Activated naive CD4-positive, alpha-beta T cell treated with anti-CD3 and anti-CD28 coated beads for 36 hours (primary cell): Measurements from ENCODE around the gene FLOT1. TPM values are rescaled to one million over a fixed set of nuclear protein-coding genes. Genes with fewer than 3 reads are reported as not detected.
A peak's percentile ranks its signal among the peaks of the same experiment; 100 is the strongest.
"Not testable (repeated sequence)": the region's sequence is repeated elsewhere in the genome, so short reads cannot be mapped to it uniquely, and the experiment has no call there.

Source experiments
- CTCF ChIA-PET: fragments of 350-600 bp; sonication (Branson Sonifier 250); formaldehyde crosslinking; loops from one replicate; lab custom pipeline; 2021; ENCODE audit warnings: antibody characterized with exemption; lab: Charles Lee
- DNase-seq: peaks from one replicate; pipeline ENCODE4 v3.0.0-alpha.2; 2020
- H3K27ac Mint-ChIP-seq: one replicate; pipeline ENCODE4 v1.8.0; 2021; ENCODE audit warnings: mild to moderate bottlenecking, mixed read lengths
- H3K27me3 Mint-ChIP-seq: one replicate; pipeline ENCODE4 v1.8.0; 2021; ENCODE audit warnings: low read depth, mixed read lengths
- H3K36me3 Mint-ChIP-seq: one replicate; pipeline ENCODE4 v1.8.0; 2021; ENCODE audit warnings: low read depth, mixed read lengths
- H3K4me1 Mint-ChIP-seq: one replicate; pipeline ENCODE4 v1.8.0; 2021; ENCODE audit warnings: low read depth, mixed read lengths
- H3K4me3 Mint-ChIP-seq: one replicate; pipeline ENCODE4 v1.8.0; 2021; ENCODE audit warnings: mild to moderate bottlenecking, moderate library complexity, mixed read lengths
- H3K9me3 Mint-ChIP-seq: one replicate; pipeline ENCODE4 v1.8.0; 2021; ENCODE audit warnings: mixed read lengths
- intact Hi-C: fragments of 100-400 bp; cut with micrococcal nuclease; formaldehyde crosslinking; loops from one replicate; pipeline ENCODE4 v1.15.1; 2023
- total RNA-seq, 2 experiments: library from RNA; stranded (reverse); gene quantifications; one replicate each; pipeline ENCODE4 v1.2.3, GENCODE V29; 2021

The FLOT1 gene
- total RNA-seq, 2 experiments from 2014 or later = 162 to 173 TPM

DNA sequence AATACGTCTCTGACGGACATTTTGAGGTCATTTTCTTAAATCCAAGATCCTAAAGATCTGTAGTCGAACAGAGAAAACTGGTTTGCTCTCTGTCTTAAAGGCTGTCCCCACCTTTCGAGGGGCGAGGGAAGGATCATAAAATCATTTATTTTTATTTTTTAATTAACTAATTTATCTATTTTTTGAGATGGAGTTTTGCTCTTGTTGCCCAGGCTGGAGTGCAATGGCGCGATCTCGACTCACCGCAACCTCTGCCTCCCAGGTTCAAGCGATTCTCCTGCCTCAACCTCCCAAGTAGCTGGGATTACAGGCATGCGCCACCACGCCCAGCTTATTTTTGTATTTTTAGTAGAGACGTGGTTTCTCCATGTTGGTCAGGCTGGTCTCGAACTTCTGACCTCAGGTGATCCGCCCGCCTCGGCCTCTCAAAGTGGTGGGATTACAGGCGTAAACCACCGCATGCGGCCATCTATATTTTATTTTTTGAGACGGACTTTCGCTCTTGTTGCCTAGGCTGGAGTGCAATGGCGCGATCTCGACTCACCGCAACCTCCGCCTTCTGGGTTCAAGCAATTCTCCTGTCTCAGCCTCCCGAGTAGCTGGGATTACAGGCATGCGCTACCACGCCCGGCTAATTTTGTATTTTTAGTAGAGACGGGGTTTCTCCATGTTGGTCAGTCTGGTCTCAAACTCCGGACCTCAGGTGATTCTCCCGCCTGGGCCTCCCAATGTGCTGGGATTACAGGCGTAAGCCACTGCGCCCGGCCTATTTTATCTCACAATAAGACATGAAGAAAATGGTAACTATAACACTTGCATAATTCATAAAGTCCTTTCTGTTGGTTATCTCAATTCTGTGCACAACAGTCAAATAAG is 24.4 kb downstream of the FLOT1 start:
- Mint-ChIP-seq H3K4me1 (peaks cover 44% of the 10 kb centered on the region), H3K4me3 (peak overlapping the region; percentile 98), H3K27ac (peak overlapping the region; percentile 97), H3K36me3 (peaks cover 64% of the 10 kb centered on the region)
- not testable (repeated sequence) for H3K9me3 Mint-ChIP-seq, DNase-seq, H3K27me3 Mint-ChIP-seq
- intact Hi-C loops = loop anchor here (1.0 to 5.0 kb wide), 7 partner anchors 36 to 484 kb away; partner anchors contain the start of genes GNL1, GTF2H4, HLA-E and MRPS18B
- CTCF ChIA-PET = interaction anchor here (1.2 to 2.9 kb wide), 4 partner anchors 12 to 39 kb away, joined by 4 to 13 read pairs (median 6); no protein-coding TSS in a partner anchor

DNA sequence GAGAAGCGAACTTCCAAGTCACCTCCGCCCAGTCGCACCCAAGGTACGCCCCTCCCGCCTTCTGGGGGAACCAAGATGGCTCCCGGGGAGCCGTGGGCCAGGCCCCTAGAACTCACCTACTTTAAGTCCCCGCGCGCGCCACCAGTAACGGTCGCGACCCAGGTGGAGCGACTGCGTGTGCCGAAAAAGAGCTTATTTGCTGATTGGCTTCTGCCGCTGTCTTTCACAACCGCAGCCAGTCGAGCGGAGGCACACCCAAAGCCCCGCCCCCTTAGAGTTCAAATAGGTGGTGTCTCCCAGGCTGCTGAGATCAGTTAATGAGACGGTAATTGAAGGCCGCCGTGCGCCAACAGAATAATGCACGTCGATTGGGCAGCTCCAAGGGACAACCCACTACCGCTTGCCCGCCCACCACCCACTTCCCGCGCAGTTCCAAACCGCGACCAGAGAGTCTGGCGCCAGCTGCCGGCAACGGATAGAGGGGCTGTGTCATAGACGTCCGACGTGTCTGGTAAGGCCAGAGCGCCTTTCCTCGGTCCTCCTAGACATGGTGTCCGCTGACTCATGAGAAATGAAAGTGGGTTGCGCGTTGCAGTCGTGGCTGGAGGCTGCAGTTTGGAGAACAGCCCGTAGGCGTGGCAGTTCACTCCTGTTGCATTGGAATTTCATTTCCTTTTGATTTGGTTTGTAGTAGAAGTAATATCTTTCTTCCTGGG is 25.2 kb downstream of the FLOT1 start, which contains the start of gene MDC1:
Gene MDC1 (minus strand): TSS at position 153 of the 716 bp plus-strand sequence. CDS start 2,106 bp downstream, outside the sequence.
- CTCF ChIA-PET = interaction anchor here (1.2 to 2.9 kb wide), 2 partner anchors 36 to 38 kb away, joined by 7 to 13 read pairs; no protein-coding TSS in a partner anchor
- H3K27me3 Mint-ChIP-seq = no peaks in the 10 kb centered on the region
- peaks cover 64% of the 10 kb centered on the region for H3K36me3 Mint-ChIP-seq
- H3K27ac Mint-ChIP-seq = peak within 1 kb of the TSS; percentile 99
- H3K4me1 Mint-ChIP-seq = peaks cover 45% of the 10 kb centered on the region
- intact Hi-C loops = loop anchor here (1.0 to 5.0 kb wide), 7 partner anchors 35 to 485 kb away; partner anchors contain the start of genes GNL1, GTF2H4, HLA-E and MRPS18B
- DNase-seq = peak; percentile 100
- H3K4me3 Mint-ChIP-seq = peak within 1 kb of the TSS; percentile 98
- H3K9me3 Mint-ChIP-seq = no peaks in the 10 kb centered on the region

DNA sequence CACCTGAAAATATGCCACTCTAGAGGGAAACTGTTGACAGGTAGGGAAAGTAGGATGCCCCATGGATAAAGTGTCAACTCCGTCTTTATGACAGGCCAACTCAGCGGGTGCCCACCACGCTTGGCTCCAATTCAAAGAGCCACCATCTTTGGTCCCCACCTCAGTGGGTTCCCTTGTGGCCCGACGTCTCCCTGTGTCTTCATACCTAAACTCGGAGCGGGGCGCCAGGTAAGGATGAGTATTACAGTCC is 25.7 kb downstream of the FLOT1 start:
- no peak for DNase-seq
- Mint-ChIP-seq H3K4me3 (peak overlapping the region; percentile 98), H3K36me3 (peaks cover 64% of the 10 kb centered on the region), H3K4me1 (peaks cover 49% of the 10 kb centered on the region), H3K27ac (peak overlapping the region; percentile 99), H3K9me3 (no peaks in the 10 kb centered on the region), H3K27me3 (no peaks in the 10 kb centered on the region)
- intact Hi-C loops = loop anchor here (1.0 to 5.0 kb wide), 7 partner anchors 35 to 485 kb away; partner anchors contain the start of genes GNL1, GTF2H4, HLA-E and MRPS18B
- CTCF ChIA-PET = interaction anchor here (1.2 to 2.9 kb wide), 2 partner anchors 35 to 38 kb away, joined by 7 to 13 read pairs; no protein-coding TSS in a partner anchor

DNA sequence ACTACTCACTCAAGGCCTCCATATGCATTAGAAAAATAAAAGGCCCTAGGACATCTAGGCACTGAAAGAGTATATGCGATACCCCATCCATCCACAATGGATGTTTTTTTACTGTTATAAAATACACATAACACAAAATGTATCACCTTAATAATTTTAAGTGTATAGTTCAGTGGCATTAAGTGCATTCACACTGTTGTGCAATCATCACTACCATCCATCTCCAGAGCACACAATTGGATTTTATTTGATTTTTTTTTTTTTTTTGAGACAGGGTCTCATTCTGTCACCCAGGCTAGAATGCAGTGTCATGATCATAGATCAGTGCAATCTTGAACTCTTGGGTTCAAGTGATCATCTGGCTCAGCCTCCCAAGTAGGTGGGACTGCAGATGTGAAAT is 28.2 kb downstream of the FLOT1 start:
- Mint-ChIP-seq H3K36me3 (peaks cover 66% of the 10 kb centered on the region), H3K27ac (no peak overlapping the region), H3K9me3 (no peaks in the 10 kb centered on the region), H3K27me3 (no peaks in the 10 kb centered on the region), H3K4me3 (no peak overlapping the region), H3K4me1 (peaks cover 47% of the 10 kb centered on the region)
- CTCF ChIA-PET = interaction anchor here (0.6 kb wide), 1 partner anchor 260 kb away, joined by 4 read pairs; no protein-coding TSS in a partner anchor
- no peak for DNase-seq
- intact Hi-C loops = no loop called here

GRCh38 chr6:30712441-30712945 is 30.0 kb downstream of the FLOT1 start:
- peaks cover 72% of the 10 kb centered on the region for H3K36me3 Mint-ChIP-seq
- H3K9me3 Mint-ChIP-seq = no peaks in the 10 kb centered on the region
- no peak for DNase-seq
- H3K27ac Mint-ChIP-seq = no peak overlapping the region
- no peak overlapping the region for H3K4me3 Mint-ChIP-seq
- no peaks in the 10 kb centered on the region for H3K27me3 Mint-ChIP-seq
- intact Hi-C loops = no loop called here
- CTCF ChIA-PET = interaction anchor here (1.3 to 3.0 kb wide), 2 partner anchors 18 to 34 kb away, joined by 3 to 10 read pairs; no protein-coding TSS in a partner anchor
- peaks cover 35% of the 10 kb centered on the region for H3K4me1 Mint-ChIP-seq

DNA sequence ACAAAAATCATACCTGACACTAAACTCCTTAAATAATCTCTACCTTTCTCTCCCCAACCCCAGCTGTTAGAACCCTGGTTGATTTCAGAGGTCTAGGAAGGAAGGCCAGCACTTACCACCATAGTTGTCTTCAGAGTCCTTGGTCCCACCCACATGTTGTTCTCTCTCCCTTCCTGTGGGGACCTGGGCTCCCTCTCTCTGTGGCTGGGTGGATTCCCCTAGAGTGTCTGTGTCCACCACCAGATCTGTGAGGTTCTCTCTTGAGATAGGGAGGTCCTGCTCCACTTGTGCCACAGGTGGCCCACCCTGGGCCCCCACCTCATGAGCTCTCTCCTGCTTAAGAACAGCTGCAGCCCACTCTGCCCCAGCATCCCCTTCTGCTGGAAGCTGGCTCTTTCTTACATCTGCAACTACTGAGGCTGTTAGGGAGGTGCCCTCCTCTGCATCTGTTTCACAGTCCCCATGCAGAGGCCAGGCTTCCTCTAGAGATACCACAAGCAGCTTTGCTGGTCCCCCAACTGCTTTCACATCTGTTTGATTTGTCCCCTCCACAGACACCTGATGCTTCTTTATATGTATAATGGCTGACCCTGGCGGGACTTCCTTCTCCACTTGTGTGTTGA is 30.6 kb downstream of the FLOT1 start:
- CTCF ChIA-PET = interaction anchor here (0.8 to 3.0 kb wide), 4 partner anchors 19 to 98 kb away, joined by 3 to 10 read pairs (median 4); no protein-coding TSS in a partner anchor
- DNase-seq = no peak
- Mint-ChIP-seq H3K4me1 (peaks cover 35% of the 10 kb centered on the region), H3K36me3 (peaks cover 71% of the 10 kb centered on the region), H3K27ac (peak overlapping the region; percentile 33), H3K27me3 (no peaks in the 10 kb centered on the region), H3K4me3 (no peak overlapping the region), H3K9me3 (no peaks in the 10 kb centered on the region)
- intact Hi-C loops = no loop called here

GRCh38 chr6:30709101-30709868 is 33.2 kb downstream of the FLOT1 start:
- Mint-ChIP-seq H3K4me3 (no peak overlapping the region), H3K36me3 (peaks cover 65% of the 10 kb centered on the region), H3K9me3 (no peaks in the 10 kb centered on the region), H3K4me1 (peaks cover 14% of the 10 kb centered on the region), H3K27me3 (no peaks in the 10 kb centered on the region), H3K27ac (no peak overlapping the region)
- no peak for DNase-seq
- CTCF ChIA-PET = no interaction called here
- intact Hi-C loops = no loop called here

DNA sequence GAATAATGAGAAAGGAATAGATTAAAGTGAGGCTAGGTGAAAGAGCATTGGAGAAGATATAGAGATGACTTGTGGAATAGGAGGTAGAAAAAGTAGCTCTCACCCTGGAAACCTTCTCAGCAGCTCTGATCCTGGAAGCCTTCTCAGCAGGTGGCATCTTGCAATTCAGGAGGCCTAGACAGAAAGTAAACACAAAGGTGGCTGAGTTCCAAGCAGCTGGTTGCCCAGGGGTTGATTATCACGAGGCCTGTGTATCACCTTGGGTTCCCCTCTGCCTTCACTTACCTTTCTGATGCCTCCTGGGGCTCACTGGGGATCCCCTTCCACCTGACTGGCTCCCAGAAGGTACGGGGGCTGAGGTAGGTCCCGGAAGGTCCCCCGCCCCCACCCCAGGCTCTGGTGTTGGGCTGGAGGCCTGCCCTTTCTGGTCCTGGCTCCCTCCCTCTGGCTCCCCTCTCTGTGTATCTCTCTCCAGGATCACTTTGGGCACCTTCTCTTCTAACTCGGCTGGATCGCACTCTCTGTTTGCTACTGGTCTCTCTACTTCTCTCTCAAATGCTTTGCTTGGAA is 35.1 kb downstream of the FLOT1 start:
- no peak overlapping the region for H3K4me3 Mint-ChIP-seq
- DNase-seq = no peak
- H3K27me3 Mint-ChIP-seq = no peaks in the 10 kb centered on the region
- CTCF ChIA-PET = no interaction called here
- intact Hi-C loops = no loop called here
- peaks cover 7% of the 10 kb centered on the region for H3K4me1 Mint-ChIP-seq
- H3K36me3 Mint-ChIP-seq = peaks cover 63% of the 10 kb centered on the region
- no peak overlapping the region for H3K27ac Mint-ChIP-seq
- H3K9me3 Mint-ChIP-seq = no peaks in the 10 kb centered on the region

- intact Hi-C loops = no loop called here
- Mint-ChIP-seq H3K36me3 (peaks cover 51% of the 10 kb centered on the region), H3K27me3 (no peaks in the 10 kb centered on the region), H3K4me1 (no peaks in the 10 kb centered on the region), H3K9me3 (no peaks in the 10 kb centered on the region), H3K27ac (no peak overlapping the region), H3K4me3 (no peak overlapping the region)
- DNase-seq = no peak
- CTCF ChIA-PET = interaction anchor here (0.6 to 1.9 kb wide), 3 partner anchors 18 to 30 kb away, joined by 3 to 4 read pairs (median 3); no protein-coding TSS in a partner anchor
These were observed 36.9 kb downstream of the FLOT1 start for GRCh38 chr6:30705620-30706019.

- Mint-ChIP-seq H3K4me1 (no peaks in the 10 kb centered on the region), H3K36me3 (peaks cover 50% of the 10 kb centered on the region), H3K27me3 (no peaks in the 10 kb centered on the region), H3K4me3 (no peak overlapping the region), H3K27ac (no peak overlapping the region), H3K9me3 (no peaks in the 10 kb centered on the region)
- no peak for DNase-seq
- intact Hi-C loops = no loop called here
- CTCF ChIA-PET = interaction anchor here (1.9 kb wide), 1 partner anchor 16 kb away, joined by 4 read pairs; no protein-coding TSS in a partner anchor
These were observed 38.7 kb downstream of the FLOT1 start for GRCh38 chr6:30703821-30704220.

GRCh38 chr6:30703011-30703410 is 39.5 kb downstream of the FLOT1 start:
- CTCF ChIA-PET = interaction anchor here (0.6 kb wide), 1 partner anchor 995 kb away, joined by 3 read pairs; no protein-coding TSS in a partner anchor

More at GRCh38 chr6:30703011-30703410, 39.5 kb downstream of the FLOT1 start:
- intact Hi-C loops = no loop called here
- DNase-seq = no peak
- H3K27ac Mint-ChIP-seq = no peak overlapping the region
- peaks cover 46% of the 10 kb centered on the region for H3K36me3 Mint-ChIP-seq
- H3K4me1 Mint-ChIP-seq = no peaks in the 10 kb centered on the region
- H3K9me3 Mint-ChIP-seq = no peaks in the 10 kb centered on the region
- no peak overlapping the region for H3K4me3 Mint-ChIP-seq
- H3K27me3 Mint-ChIP-seq = no peaks in the 10 kb centered on the region
